ENCODE results near the gene TMEM235. TPM values are rescaled to one million over a fixed set of nuclear protein-coding genes. Genes with fewer than 3 reads are reported as not detected.

Gene TMEM235
- total and polyA plus RNA-seq, 4 donors, result 0.02 TPM; not detected in 3

DNA sequence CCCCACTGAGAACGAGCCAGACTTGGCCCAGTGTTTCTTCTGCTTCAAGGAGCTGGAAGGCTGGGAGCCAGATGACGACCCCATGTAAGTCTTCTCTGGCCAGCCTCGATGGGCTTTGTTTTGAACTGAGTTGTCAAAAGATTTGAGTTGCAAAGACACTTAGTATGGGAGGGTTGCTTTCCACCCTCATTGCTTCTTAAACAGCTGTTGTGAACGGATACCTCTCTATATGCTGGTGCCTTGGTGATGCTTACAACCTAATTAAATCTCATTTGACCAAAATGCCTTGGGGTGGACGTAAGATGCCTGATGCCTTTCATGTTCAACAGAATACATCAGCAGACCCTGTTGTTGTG lies 16.7 kb upstream of the TMEM235 start:
- Histone ChIP-seq H3K36me3 (ENCODE audit: control insufficient read depth in 4 of 4, insufficient read depth in 3 of 4, low read depth in 1 of 4, low read length in 3 of 4) (no peaks in the 10 kb centered on the region), H3K9ac (ENCODE audit: low read depth in 1 of 2, low read length in 2 of 2) (no peak overlapping the region), H3K27me3 (ENCODE audit: control insufficient read depth in 4 of 4, insufficient read depth in 4 of 4, low read length in 3 of 4) (no peaks in the 10 kb centered on the region), H3K4me1 (ENCODE audit: control insufficient read depth in 4 of 4, insufficient read depth in 4 of 4, low read length in 3 of 4) (peaks cover 4 to 8% (median 6%) of the 10 kb centered on the region in 4 donors), H3K27ac (ENCODE audit: low read depth in 1 of 2, low read length in 2 of 2) (no peak overlapping the region), H3K9me3 (ENCODE audit: control insufficient read depth in 4 of 4, low read length in 3 of 4) (no peaks in the 10 kb centered on the region), H3K4me3 (ENCODE audit: low read depth in 1 of 3, low read length in 3 of 3) (peak overlapping the region in 1 of 3 donors; percentile 32)
- TF ChIP-seq FOXA2 (IDR thresholded peaks at IDR 0.05), result no peak
- TF ChIP-seq, protein P1, sequence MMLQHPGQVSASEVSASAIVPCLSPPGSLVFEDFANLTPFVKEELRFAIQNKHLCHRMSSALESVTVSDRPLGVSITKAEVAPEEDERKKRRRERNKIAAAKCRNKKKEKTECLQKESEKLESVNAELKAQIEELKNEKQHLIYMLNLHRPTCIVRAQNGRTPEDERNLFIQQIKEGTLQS (IDR thresholded peaks at IDR 0.05), result no peak
- TF ChIP-seq, protein P2, sequence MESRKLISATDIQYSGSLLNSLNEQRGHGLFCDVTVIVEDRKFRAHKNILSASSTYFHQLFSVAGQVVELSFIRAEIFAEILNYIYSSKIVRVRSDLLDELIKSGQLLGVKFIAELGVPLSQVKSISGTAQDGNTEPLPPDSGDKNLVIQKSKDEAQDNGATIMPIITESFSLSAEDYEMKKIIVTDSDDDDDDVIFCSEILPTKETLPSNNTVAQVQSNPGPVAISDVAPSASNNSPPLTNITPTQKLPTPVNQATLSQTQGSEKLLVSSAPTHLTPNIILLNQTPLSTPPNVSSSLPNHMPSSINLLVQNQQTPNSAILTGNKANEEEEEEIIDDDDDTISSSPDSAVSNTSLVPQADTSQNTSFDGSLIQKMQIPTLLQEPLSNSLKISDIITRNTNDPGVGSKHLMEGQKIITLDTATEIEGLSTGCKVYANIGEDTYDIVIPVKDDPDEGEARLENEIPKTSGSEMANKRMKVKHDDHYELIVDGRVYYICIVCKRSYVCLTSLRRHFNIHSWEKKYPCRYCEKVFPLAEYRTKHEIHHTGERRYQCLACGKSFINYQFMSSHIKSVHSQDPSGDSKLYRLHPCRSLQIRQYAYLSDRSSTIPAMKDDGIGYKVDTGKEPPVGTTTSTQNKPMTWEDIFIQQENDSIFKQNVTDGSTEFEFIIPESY (IDR thresholded peaks at IDR 0.05), result no peak
- TF ChIP-seq, protein P3, sequence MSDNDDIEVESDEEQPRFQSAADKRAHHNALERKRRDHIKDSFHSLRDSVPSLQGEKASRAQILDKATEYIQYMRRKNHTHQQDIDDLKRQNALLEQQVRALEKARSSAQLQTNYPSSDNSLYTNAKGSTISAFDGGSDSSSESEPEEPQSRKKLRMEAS (IDR thresholded peaks at IDR 0.05), result no peak
- TF ChIP-seq FOXA1 (IDR thresholded peaks at IDR 0.05), result no peak
- no peak for TF ChIP-seq TAF1 (conservative IDR thresholded peaks at IDR 0.05)
- TF ChIP-seq EGR1 (IDR thresholded peaks at IDR 0.05; ENCODE audit: low read depth in 2 of 2), result no peak
- TF ChIP-seq, protein P4, sequence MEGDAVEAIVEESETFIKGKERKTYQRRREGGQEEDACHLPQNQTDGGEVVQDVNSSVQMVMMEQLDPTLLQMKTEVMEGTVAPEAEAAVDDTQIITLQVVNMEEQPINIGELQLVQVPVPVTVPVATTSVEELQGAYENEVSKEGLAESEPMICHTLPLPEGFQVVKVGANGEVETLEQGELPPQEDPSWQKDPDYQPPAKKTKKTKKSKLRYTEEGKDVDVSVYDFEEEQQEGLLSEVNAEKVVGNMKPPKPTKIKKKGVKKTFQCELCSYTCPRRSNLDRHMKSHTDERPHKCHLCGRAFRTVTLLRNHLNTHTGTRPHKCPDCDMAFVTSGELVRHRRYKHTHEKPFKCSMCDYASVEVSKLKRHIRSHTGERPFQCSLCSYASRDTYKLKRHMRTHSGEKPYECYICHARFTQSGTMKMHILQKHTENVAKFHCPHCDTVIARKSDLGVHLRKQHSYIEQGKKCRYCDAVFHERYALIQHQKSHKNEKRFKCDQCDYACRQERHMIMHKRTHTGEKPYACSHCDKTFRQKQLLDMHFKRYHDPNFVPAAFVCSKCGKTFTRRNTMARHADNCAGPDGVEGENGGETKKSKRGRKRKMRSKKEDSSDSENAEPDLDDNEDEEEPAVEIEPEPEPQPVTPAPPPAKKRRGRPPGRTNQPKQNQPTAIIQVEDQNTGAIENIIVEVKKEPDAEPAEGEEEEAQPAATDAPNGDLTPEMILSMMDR (IDR thresholded peaks at IDR 0.05; ENCODE audit: low read depth, low read length, missing input control), result no peak
- TF ChIP-seq, protein P5, sequence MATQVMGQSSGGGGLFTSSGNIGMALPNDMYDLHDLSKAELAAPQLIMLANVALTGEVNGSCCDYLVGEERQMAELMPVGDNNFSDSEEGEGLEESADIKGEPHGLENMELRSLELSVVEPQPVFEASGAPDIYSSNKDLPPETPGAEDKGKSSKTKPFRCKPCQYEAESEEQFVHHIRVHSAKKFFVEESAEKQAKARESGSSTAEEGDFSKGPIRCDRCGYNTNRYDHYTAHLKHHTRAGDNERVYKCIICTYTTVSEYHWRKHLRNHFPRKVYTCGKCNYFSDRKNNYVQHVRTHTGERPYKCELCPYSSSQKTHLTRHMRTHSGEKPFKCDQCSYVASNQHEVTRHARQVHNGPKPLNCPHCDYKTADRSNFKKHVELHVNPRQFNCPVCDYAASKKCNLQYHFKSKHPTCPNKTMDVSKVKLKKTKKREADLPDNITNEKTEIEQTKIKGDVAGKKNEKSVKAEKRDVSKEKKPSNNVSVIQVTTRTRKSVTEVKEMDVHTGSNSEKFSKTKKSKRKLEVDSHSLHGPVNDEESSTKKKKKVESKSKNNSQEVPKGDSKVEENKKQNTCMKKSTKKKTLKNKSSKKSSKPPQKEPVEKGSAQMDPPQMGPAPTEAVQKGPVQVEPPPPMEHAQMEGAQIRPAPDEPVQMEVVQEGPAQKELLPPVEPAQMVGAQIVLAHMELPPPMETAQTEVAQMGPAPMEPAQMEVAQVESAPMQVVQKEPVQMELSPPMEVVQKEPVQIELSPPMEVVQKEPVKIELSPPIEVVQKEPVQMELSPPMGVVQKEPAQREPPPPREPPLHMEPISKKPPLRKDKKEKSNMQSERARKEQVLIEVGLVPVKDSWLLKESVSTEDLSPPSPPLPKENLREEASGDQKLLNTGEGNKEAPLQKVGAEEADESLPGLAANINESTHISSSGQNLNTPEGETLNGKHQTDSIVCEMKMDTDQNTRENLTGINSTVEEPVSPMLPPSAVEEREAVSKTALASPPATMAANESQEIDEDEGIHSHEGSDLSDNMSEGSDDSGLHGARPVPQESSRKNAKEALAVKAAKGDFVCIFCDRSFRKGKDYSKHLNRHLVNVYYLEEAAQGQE (IDR thresholded peaks at IDR 0.05), result no peak
- no peak for TF ChIP-seq RAD21 (IDR thresholded peaks at IDR 0.05)
- WGBS, result 26% methylated on average over 5 of the region's 5 CpGs
- no peak for DNase-seq (ENCODE audit: low spot score)

DNA sequence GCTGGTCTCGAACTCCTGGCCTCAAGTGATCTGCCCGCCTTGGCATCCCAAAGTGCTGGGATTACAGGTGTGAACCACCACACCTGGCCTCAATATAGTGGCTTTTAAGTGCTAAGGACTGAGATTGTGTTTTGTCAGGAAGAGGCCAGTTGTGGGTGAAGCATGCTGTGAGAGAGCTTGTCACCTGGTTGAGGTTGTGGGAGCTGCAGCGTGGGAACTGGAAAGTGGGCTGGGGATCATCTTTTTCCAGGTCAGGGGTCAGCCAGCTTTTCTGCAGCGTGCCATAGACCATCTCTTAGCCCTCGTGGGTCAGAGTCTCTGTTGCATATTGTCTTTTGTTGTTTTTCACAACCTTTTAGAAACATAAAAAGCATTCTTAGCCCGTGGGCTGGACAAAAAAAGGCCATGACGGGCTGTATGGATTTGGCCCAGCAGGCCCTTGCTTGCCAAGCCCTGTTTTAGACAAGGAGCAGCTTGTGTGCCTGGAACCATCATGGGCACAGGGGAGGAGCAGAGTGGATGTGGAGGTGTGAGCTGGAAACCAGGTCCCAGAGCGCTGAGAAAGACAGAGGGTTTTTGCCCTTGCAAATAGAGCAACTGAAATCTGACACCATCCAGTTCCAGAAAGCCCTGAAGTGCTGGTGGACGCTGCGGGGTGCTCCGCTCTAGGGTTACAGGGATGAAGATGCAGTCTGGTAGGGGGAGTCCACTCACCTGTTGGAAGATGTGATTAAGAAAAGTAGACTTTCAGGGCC lies 11.9 kb upstream of the TMEM235 start:
- no peaks in the 10 kb centered on the region for H3K9me3 ChIP-seq (ENCODE audit: control insufficient read depth in 4 of 4, low read length in 3 of 4)
- H3K36me3 ChIP-seq (ENCODE audit: control insufficient read depth in 4 of 4, insufficient read depth in 3 of 4, low read depth in 1 of 4, low read length in 3 of 4), result no peaks in the 10 kb centered on the region
- H3K27me3 ChIP-seq (ENCODE audit: control insufficient read depth in 4 of 4, insufficient read depth in 4 of 4, low read length in 3 of 4), result no peaks in the 10 kb centered on the region
- H3K4me3 ChIP-seq (ENCODE audit: low read depth in 1 of 3, low read length in 3 of 3), result no peak overlapping the region
- H3K27ac ChIP-seq (ENCODE audit: low read depth in 1 of 2, low read length in 2 of 2), result no peak overlapping the region
- WGBS, result 95% methylated on average over 11 of the region's 11 CpGs
- DNase-seq (ENCODE audit: low spot score), result no peak
- TF ChIP-seq EGR1 (IDR thresholded peaks at IDR 0.05; ENCODE audit: low read depth in 2 of 2) (no peak), TAF1 (conservative IDR thresholded peaks at IDR 0.05) (no peak), JUND (IDR thresholded peaks at IDR 0.05) (no peak), SP1 (IDR thresholded peaks at IDR 0.05) (no peak), HNF4G (IDR thresholded peaks at IDR 0.05) (no peak), FOXA2 (IDR thresholded peaks at IDR 0.05) (no peak), RXRA (IDR thresholded peaks at IDR 0.05) (no peak), RAD21 (IDR thresholded peaks at IDR 0.05) (no peak), YY1 (IDR thresholded peaks at IDR 0.05) (no peak), HNF4A (conservative IDR thresholded peaks at IDR 0.05) (no peak), NR2F2 (IDR thresholded peaks at IDR 0.05) (no peak)
- TF ChIP-seq, protein P1 (IDR thresholded peaks at IDR 0.05), result no peak
- TF ChIP-seq, protein P5 (IDR thresholded peaks at IDR 0.05), result no peak
- TF ChIP-seq, protein P2 (IDR thresholded peaks at IDR 0.05), result no peak
- H3K9ac ChIP-seq (ENCODE audit: low read depth in 1 of 2, low read length in 2 of 2), result no peak overlapping the region
- H3K4me1 ChIP-seq (ENCODE audit: control insufficient read depth in 4 of 4, insufficient read depth in 4 of 4, low read length in 3 of 4), result peaks cover 0 to 2% (median under 1%) of the 10 kb centered on the region in 4 donors

Data from liver (tissue), 9 donors.